ENCODE results near the gene COL5A1. TPM values are rescaled to one million over a fixed set of nuclear protein-coding genes. Genes with fewer than 3 reads are reported as not detected.

The COL5A1 gene
- polyA plus RNA-seq, 1 donor (not counting 4 experiments of a cell fraction or from before 2014, with no cell fraction given): 3.1 TPM

DNA sequence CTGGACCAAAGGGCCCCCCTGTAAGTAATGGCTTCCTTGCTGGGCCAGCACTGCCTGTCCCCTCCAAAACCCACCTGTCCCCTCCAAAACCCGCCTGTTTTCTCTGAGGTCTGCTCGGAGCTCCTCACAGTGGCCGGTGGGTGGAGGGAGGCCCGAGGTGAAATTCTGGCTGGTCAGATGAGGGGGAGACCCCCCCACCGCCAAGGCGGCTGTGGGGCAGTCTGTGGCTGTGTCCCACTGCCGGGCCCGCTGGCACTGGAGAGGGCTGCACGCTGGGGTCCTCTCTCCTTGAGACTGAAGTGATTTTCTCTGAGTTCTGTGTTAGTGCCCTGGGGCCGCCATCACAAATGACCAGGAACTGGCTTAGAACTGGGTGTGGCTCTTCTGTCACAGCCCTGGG is 155.3 kb downstream of the COL5A1 start:
- no peaks in the 10 kb centered on the region for H3K79me2 ChIP-seq (ENCODE audit: control insufficient read depth, insufficient read depth, low read length)
- TF ChIP-seq CTCF (optimal IDR thresholded peaks at IDR 0.05 in 1 of 3, IDR thresholded peaks at IDR 0.05 in 1 of 3, conservative IDR thresholded peaks at IDR 0.05 in 1 of 3; ENCODE audit: extremely low read depth in 1 of 3, insufficient read depth in 2 of 3, low read length in 3 of 3): no peak
- H3K36me3 ChIP-seq (ENCODE audit: control insufficient read depth in 2 of 2, extremely low read depth in 1 of 2, insufficient read depth in 2 of 2, low read length in 2 of 2): no peaks in the 10 kb centered on the region
- no peaks in the 10 kb centered on the region for H3K27me3 ChIP-seq (ENCODE audit: control insufficient read depth, extremely low read depth, insufficient read depth, low read length)
- no peaks in the 10 kb centered on the region for H3K9me1 ChIP-seq (ENCODE audit: control insufficient read depth, extremely low read depth, insufficient read depth, low read length)
- dilution Hi-C loops (cut with MboI; ENCODE audit: extremely low pct_ligation_motif_present, low sequenced_read_pairs): no loop called here
- H3K27ac ChIP-seq (ENCODE audit: control insufficient read depth, insufficient read depth, low read length): no peak overlapping the region
- no peaks in the 10 kb centered on the region for H3K4me1 ChIP-seq (ENCODE audit: control insufficient read depth, extremely low read depth, insufficient read depth, low read length)
- FAIRE-seq (no peak), DNase-seq (ENCODE audit: low read depth, low spot score) (no peak)
- H3K4me2 ChIP-seq (ENCODE audit: control insufficient read depth, extremely low read depth, insufficient read depth, low read depth, low read length): no peak overlapping the region
- no peaks in the 10 kb centered on the region for H3K9me3 ChIP-seq (ENCODE audit: control insufficient read depth, low read depth, low read length)
- H3K9ac ChIP-seq (ENCODE audit: control insufficient read depth, extremely low read depth, insufficient read depth, low read length): no peak overlapping the region
- H3K4me3 ChIP-seq (ENCODE audit: control insufficient read depth in 2 of 3, extremely low read depth in 1 of 3, insufficient read depth in 2 of 3, low read depth in 1 of 3, low read length in 3 of 3): no peak overlapping the region
- no peak overlapping the region for H2AFZ ChIP-seq (ENCODE audit: control insufficient read depth, low read length)
- H4K20me1 ChIP-seq (ENCODE audit: control insufficient read depth, extremely low read depth, insufficient read depth, low read length): no peaks in the 10 kb centered on the region

DNA sequence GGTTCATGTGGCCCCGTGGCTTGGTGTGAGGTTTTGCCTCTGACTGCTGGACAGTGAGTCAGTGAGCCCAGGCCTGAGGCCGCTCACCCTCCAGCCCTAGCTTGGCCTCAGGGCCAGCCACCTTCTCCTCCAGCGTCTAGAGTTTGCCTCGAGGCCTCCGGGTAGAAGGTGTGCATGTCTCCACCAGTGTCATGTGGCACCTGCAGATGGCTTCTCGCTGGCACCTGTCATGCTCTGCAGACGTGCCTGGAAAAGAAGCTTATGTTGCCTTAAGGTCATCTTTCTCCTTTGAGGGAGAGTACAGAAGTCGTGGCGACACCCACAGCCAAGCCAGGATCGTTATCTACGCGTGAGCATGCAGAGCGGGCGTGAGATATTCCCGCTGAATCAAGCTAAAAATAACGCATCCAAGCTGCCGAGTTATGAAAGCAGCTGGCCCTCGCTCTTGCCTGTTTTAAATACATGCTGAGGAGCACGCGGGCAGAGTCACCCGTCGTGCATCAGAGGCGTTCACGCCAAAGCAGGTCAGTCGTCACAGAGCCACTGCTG is 159.3 kb downstream of the COL5A1 start:
- no peaks in the 10 kb centered on the region for H3K9me1 ChIP-seq (ENCODE audit: control insufficient read depth, extremely low read depth, insufficient read depth, low read length)
- no peaks in the 10 kb centered on the region for H3K79me2 ChIP-seq (ENCODE audit: control insufficient read depth, insufficient read depth, low read length)
- H3K27me3 ChIP-seq (ENCODE audit: control insufficient read depth, extremely low read depth, insufficient read depth, low read length): no peaks in the 10 kb centered on the region
- H3K4me1 ChIP-seq (ENCODE audit: control insufficient read depth, extremely low read depth, insufficient read depth, low read length): no peaks in the 10 kb centered on the region
- no peak overlapping the region for H3K4me2 ChIP-seq (ENCODE audit: control insufficient read depth, extremely low read depth, insufficient read depth, low read depth, low read length)
- no peak for FAIRE-seq
- dilution Hi-C loops (cut with MboI; ENCODE audit: extremely low pct_ligation_motif_present, low sequenced_read_pairs): no loop called here
- H4K20me1 ChIP-seq (ENCODE audit: control insufficient read depth, extremely low read depth, insufficient read depth, low read length): no peaks in the 10 kb centered on the region
- no peak overlapping the region for H2AFZ ChIP-seq (ENCODE audit: control insufficient read depth, low read length)
- H3K9me3 ChIP-seq (ENCODE audit: control insufficient read depth, low read depth, low read length): no peaks in the 10 kb centered on the region
- no peak for DNase-seq (ENCODE audit: low read depth, low spot score)
- TF ChIP-seq EZH2 (IDR thresholded peaks at IDR 0.05; ENCODE audit: low read length): no peak
- TF ChIP-seq CTCF (optimal IDR thresholded peaks at IDR 0.05 in 1 of 3, IDR thresholded peaks at IDR 0.05 in 1 of 3, conservative IDR thresholded peaks at IDR 0.05 in 1 of 3; ENCODE audit: extremely low read depth in 1 of 3, insufficient read depth in 2 of 3, low read length in 3 of 3): no peak
- H3K4me3 ChIP-seq (ENCODE audit: control insufficient read depth in 2 of 3, extremely low read depth in 1 of 3, insufficient read depth in 2 of 3, low read depth in 1 of 3, low read length in 3 of 3): no peak overlapping the region
- no peaks in the 10 kb centered on the region for H3K36me3 ChIP-seq (ENCODE audit: control insufficient read depth in 2 of 2, extremely low read depth in 1 of 2, insufficient read depth in 2 of 2, low read length in 2 of 2)
- no peak overlapping the region for H3K27ac ChIP-seq (ENCODE audit: control insufficient read depth, insufficient read depth, low read length)
- no peak overlapping the region for H3K9ac ChIP-seq (ENCODE audit: control insufficient read depth, extremely low read depth, insufficient read depth, low read length)
